ENCODE results near the gene MRPL40. TPM values are rescaled to one million over a fixed set of nuclear protein-coding genes. Genes with fewer than 3 reads are reported as not detected.

MRPL40 gene
- total and polyA plus RNA-seq, 2 of the 13 experiments (the other 11 are each of a cell fraction or from before 2014, with no cell fraction given), result 42.7 to 79.7 TPM

DNA sequence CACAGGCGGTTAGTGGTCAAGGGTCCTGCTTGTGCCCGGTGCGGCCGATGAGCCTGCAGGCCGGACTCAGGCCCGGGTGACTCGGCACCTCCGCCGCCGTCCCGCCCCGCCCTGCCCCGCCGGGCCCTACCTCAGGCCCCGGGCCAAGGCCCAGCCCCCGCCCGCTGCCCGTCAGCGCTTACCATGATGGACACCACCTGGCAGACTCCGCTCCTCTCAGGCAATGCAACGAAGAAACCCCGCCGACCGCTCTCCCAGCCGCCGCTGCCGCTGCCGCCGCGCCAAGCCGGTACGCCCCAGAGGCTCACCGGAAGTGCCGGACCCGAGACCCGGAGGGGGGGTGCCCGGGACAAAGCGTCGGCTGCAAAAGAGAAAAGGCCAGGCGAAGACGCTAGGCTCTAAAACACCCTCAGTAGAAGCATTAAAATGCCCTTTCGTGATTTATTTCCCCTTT is 46.6 kb downstream of the MRPL40 start, which contains the start of gene UFD1 (continued):
- TF ChIP-seq, protein P1, sequence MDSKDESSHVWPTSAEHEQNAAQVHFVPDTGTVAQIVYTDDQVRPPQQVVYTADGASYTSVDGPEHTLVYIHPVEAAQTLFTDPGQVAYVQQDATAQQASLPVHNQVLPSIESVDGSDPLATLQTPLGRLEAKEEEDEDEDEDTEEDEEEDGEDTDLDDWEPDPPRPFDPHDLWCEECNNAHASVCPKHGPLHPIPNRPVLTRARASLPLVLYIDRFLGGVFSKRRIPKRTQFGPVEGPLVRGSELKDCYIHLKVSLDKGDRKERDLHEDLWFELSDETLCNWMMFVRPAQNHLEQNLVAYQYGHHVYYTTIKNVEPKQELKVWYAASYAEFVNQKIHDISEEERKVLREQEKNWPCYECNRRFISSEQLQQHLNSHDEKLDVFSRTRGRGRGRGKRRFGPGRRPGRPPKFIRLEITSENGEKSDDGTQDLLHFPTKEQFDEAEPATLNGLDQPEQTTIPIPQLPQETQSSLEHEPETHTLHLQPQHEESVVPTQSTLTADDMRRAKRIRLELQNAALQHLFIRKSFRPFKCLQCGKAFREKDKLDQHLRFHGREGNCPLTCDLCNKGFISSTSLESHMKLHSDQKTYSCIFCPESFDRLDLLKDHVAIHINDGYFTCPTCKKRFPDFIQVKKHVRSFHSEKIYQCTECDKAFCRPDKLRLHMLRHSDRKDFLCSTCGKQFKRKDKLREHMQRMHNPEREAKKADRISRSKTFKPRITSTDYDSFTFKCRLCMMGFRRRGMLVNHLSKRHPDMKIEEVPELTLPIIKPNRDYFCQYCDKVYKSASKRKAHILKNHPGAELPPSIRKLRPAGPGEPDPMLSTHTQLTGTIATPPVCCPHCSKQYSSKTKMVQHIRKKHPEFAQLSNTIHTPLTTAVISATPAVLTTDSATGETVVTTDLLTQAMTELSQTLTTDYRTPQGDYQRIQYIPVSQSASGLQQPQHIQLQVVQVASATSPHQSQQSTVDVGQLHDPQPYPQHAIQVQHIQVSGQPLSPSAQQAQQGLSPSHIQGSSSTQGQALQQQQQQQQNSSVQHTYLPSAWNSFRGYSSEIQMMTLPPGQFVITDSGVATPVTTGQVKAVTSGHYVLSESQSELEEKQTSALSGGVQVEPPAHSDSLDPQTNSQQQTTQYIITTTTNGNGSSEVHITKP (CRISPR knock-in tag; IDR thresholded peaks at IDR 0.05; ENCODE audit: low read depth), result peak; percentile 99
- TF ChIP-seq SMAD3 (CRISPR knock-in tag; IDR thresholded peaks at IDR 0.05), result no peak
- no peak for TF ChIP-seq TBP (CRISPR knock-in tag; IDR thresholded peaks at IDR 0.05)
- no peak for TF ChIP-seq NR1H2 (CRISPR knock-in tag; IDR thresholded peaks at IDR 0.05; ENCODE audit: borderline replicate concordance, low read depth)
- TF ChIP-seq YEATS2 (CRISPR knock-in tag; IDR thresholded peaks at IDR 0.05; ENCODE audit: borderline replicate concordance), result no peak
- peak; percentile 57; the same call in 1 of the 2 replicates for TF ChIP-seq TAF1 (CRISPR knock-in tag; IDR thresholded peaks at IDR 0.05)
- TF ChIP-seq, protein P2, sequence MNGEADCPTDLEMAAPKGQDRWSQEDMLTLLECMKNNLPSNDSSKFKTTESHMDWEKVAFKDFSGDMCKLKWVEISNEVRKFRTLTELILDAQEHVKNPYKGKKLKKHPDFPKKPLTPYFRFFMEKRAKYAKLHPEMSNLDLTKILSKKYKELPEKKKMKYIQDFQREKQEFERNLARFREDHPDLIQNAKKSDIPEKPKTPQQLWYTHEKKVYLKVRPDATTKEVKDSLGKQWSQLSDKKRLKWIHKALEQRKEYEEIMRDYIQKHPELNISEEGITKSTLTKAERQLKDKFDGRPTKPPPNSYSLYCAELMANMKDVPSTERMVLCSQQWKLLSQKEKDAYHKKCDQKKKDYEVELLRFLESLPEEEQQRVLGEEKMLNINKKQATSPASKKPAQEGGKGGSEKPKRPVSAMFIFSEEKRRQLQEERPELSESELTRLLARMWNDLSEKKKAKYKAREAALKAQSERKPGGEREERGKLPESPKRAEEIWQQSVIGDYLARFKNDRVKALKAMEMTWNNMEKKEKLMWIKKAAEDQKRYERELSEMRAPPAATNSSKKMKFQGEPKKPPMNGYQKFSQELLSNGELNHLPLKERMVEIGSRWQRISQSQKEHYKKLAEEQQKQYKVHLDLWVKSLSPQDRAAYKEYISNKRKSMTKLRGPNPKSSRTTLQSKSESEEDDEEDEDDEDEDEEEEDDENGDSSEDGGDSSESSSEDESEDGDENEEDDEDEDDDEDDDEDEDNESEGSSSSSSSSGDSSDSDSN (CRISPR knock-in tag; IDR thresholded peaks at IDR 0.05), result peak; percentile 70; the same call in 1 of the 2 replicates
- TF ChIP-seq ZFP36L2 (CRISPR knock-in tag; IDR thresholded peaks at IDR 0.05), result no peak
- TF ChIP-seq ZNF883 (CRISPR knock-in tag; IDR thresholded peaks at IDR 0.05; ENCODE audit: not compliant biosample characterization), result no peak
- peak; percentile 28; the same call in 1 of the 2 replicates for TF ChIP-seq KDM2A (CRISPR knock-in tag; IDR thresholded peaks at IDR 0.05; ENCODE audit: borderline replicate concordance, low read depth)
- 0 out of 2 replicates have a peak, but pooled peaks have one; percentile 16 for TF ChIP-seq ZSCAN21 (CRISPR knock-in tag; IDR thresholded peaks at IDR 0.05; ENCODE audit: borderline replicate concordance)
- TF ChIP-seq HOXA5 (CRISPR knock-in tag; IDR thresholded peaks at IDR 0.05), result peak; percentile 49; the same call in 1 of the 2 replicates
- no peak for TF ChIP-seq ZNF570 (CRISPR knock-in tag; IDR thresholded peaks at IDR 0.05; ENCODE audit: borderline replicate concordance)
- no peak for TF ChIP-seq ZNF549 (CRISPR knock-in tag; IDR thresholded peaks at IDR 0.05)
- TF ChIP-seq ZNF337 (CRISPR knock-in tag; IDR thresholded peaks at IDR 0.05; ENCODE audit: borderline replicate concordance, low read depth), result no peak
- TF ChIP-seq ZBTB7B (CRISPR knock-in tag; IDR thresholded peaks at IDR 0.05), result peak; percentile 12; the same call in 1 of the 2 replicates
- peak; percentile 94 for TF ChIP-seq BHLHE40 (IDR thresholded peaks at IDR 0.05; ENCODE audit: low read length)
- TF ChIP-seq RBM39 (IDR thresholded peaks at IDR 0.05; ENCODE audit: low read depth, low read length, poor library complexity, severe bottlenecking), result peak; percentile 54
- no peak for TF ChIP-seq GZF1 (CRISPR knock-in tag; IDR thresholded peaks at IDR 0.05)
- no peak for TF ChIP-seq ZNF260 (CRISPR knock-in tag; IDR thresholded peaks at IDR 0.05; ENCODE audit: borderline replicate concordance, low read depth)
- TF ChIP-seq, protein P3, sequence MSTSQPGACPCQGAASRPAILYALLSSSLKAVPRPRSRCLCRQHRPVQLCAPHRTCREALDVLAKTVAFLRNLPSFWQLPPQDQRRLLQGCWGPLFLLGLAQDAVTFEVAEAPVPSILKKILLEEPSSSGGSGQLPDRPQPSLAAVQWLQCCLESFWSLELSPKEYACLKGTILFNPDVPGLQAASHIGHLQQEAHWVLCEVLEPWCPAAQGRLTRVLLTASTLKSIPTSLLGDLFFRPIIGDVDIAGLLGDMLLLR (CRISPR knock-in tag; IDR thresholded peaks at IDR 0.05), result no peak
- peak; percentile 51; the same call in 1 of the 2 replicates for TF ChIP-seq KAT8 (CRISPR knock-in tag; IDR thresholded peaks at IDR 0.05)
- TF ChIP-seq, protein P4, sequence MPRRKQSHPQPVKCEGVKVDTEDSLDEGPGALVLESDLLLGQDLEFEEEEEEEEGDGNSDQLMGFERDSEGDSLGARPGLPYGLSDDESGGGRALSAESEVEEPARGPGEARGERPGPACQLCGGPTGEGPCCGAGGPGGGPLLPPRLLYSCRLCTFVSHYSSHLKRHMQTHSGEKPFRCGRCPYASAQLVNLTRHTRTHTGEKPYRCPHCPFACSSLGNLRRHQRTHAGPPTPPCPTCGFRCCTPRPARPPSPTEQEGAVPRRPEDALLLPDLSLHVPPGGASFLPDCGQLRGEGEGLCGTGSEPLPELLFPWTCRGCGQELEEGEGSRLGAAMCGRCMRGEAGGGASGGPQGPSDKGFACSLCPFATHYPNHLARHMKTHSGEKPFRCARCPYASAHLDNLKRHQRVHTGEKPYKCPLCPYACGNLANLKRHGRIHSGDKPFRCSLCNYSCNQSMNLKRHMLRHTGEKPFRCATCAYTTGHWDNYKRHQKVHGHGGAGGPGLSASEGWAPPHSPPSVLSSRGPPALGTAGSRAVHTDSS (CRISPR knock-in tag; conservative IDR thresholded peaks at IDR 0.05), result no peak
